ENCODE results near the gene SLC23A3.

Gene SLC23A3

DNA sequence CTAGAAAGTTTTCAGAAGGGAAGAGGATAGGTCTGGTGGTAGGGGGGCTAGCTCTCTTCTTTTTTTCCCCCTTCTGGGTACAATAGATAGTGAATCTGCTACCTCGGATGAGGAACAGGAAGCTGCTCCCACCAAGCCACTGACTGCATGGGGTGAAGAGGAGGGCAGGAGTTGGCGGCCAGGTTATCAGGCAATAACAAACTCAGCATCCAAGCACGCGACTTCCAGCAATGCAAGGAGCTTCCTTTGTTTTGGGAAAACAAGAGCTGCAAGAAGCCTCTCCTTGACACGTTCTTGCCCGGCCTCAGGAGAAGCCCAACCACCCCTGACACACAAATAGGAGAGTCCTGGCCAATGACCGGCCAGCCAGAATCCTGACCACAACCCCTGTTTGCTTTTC is 41.4 kb downstream of the SLC23A3 start:
- TF ChIP-seq REST (IDR thresholded peaks at IDR 0.05; ENCODE audit: insufficient read depth in 1 of 2, low read depth in 2 of 2, low read length in 2 of 2) (no peak), TAF1 (IDR thresholded peaks at IDR 0.05; ENCODE audit: borderline replicate concordance, insufficient read depth, low read length) (no peak), SIN3A (IDR thresholded peaks at IDR 0.05; ENCODE audit: borderline replicate concordance, insufficient read depth, low read length) (no peak), POLR2AphosphoS5 (IDR thresholded peaks at IDR 0.05; ENCODE audit: low read depth, low read length) (no peak), FOXP2 (optimal IDR thresholded peaks at IDR 0.05; ENCODE audit: borderline replicate concordance, extremely low read depth, extremely low read length, insufficient read depth) (no peak)

DNA sequence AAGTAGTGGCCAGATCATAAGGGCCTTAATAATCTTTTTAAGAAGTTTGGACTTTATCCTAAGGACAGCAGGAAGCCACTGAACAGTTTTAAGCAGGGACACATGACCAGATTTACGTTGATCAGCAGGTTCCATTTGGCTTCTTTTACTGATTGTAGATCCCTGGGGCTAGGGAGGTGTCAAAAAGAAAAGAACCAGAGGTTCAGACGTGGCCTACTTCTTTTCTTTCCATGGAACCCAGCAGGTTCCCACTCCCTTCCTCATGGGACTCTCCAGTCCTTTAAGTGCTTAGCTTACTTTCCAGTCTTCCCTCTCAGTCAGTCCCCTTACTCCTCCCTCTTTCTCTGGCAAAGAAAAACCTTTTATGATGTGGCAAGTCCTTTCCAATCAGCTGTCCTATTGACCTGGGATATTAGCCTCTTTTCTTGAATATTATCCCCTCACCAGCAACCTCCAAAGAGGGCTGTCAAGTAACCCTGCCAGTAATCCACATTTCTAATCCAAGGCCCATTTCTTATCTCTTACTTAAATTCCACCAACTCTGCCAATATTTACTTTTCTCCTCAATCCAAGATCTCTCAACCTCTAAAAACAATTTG is 42.7 kb downstream of the SLC23A3 start:
- TF ChIP-seq SIN3A (IDR thresholded peaks at IDR 0.05; ENCODE audit: borderline replicate concordance, insufficient read depth, low read length): no peak
- no peak for TF ChIP-seq FOXP2 (optimal IDR thresholded peaks at IDR 0.05; ENCODE audit: borderline replicate concordance, extremely low read depth, extremely low read length, insufficient read depth)
- TF ChIP-seq TAF1 (IDR thresholded peaks at IDR 0.05; ENCODE audit: borderline replicate concordance, insufficient read depth, low read length): no peak
- TF ChIP-seq POLR2AphosphoS5 (IDR thresholded peaks at IDR 0.05; ENCODE audit: low read depth, low read length): no peak
- TF ChIP-seq REST (IDR thresholded peaks at IDR 0.05; ENCODE audit: insufficient read depth in 1 of 2, low read depth in 2 of 2, low read length in 2 of 2): no peak

- no peak for TF ChIP-seq REST (IDR thresholded peaks at IDR 0.05; ENCODE audit: insufficient read depth in 1 of 2, low read depth in 2 of 2, low read length in 2 of 2)
- TF ChIP-seq TAF1 (IDR thresholded peaks at IDR 0.05; ENCODE audit: borderline replicate concordance, insufficient read depth, low read length): no peak
- no peak for TF ChIP-seq SIN3A (IDR thresholded peaks at IDR 0.05; ENCODE audit: borderline replicate concordance, insufficient read depth, low read length)
- no peak for TF ChIP-seq POLR2AphosphoS5 (IDR thresholded peaks at IDR 0.05; ENCODE audit: low read depth, low read length)
- no peak for TF ChIP-seq FOXP2 (optimal IDR thresholded peaks at IDR 0.05; ENCODE audit: borderline replicate concordance, extremely low read depth, extremely low read length, insufficient read depth)
Measured at GRCh38 chr2:219126555-219126954, 43.3 kb downstream of the SLC23A3 start.

DNA sequence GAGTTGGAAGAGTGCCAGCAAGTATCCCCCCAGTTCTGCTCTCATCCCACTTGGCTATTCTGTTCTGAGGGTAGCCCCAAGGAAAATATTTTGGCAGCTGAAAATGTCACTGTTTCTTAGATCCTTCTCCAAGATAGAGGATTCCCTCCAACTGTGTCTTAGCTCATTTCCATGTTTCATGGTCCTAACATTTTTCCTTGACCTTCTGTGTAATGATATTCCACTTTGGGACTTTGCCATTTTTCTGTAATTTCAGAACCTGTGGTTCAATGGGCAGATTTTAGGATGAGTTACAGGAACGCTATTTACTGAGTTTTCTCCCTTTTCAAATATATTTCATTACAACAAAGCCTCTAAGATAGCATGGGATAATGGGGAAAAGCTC is 44.0 kb downstream of the SLC23A3 start:
- no peak for TF ChIP-seq POLR2AphosphoS5 (IDR thresholded peaks at IDR 0.05; ENCODE audit: low read depth, low read length)

GRCh38 chr2:219125225-219125885 is 44.5 kb downstream of the SLC23A3 start:
- no peak for TF ChIP-seq REST (IDR thresholded peaks at IDR 0.05; ENCODE audit: insufficient read depth in 1 of 2, low read depth in 2 of 2, low read length in 2 of 2)
- TF ChIP-seq FOXP2 (optimal IDR thresholded peaks at IDR 0.05; ENCODE audit: borderline replicate concordance, extremely low read depth, extremely low read length, insufficient read depth): no peak

Measured in PFSK-1 (cell line).